ENCODE results near the gene PEDS1. TPM values are rescaled to one million over a fixed set of nuclear protein-coding genes. Genes with fewer than 3 reads are reported as not detected.

Gene PEDS1
- total and polyA plus RNA-seq, 10 of the 15 experiments (the other 5 are each of a cell fraction or from before 2014, with no cell fraction given), result 1.7 to 25.6 (median 16.8) TPM

GRCh38 chr20:50128520-50128905, 25.0 kb downstream of the PEDS1 start:
- H4K20me1 ChIP-seq (ENCODE audit: control insufficient read depth, insufficient read depth), result no peaks in the 10 kb centered on the region
- no peaks in the 10 kb centered on the region for H3K79me2 ChIP-seq (ENCODE audit: control insufficient read depth, insufficient read depth, low read length)
- ChIA-PET POLR2A (interaction anchor here (0.6 kb wide), 1 partner anchor 25 kb away, joined by 5 read pairs; no protein-coding TSS in a partner anchor), CTCF (no interaction called here), SMC1A (ENCODE audit: uncharacterized antibody, unreplicated experiment) (no interaction called here), RAD21 (ENCODE audit: unreplicated experiment) (no interaction called here)
- H3K4me2 ChIP-seq (ENCODE audit: control insufficient read depth, insufficient read depth), result no peak overlapping the region
- no peaks in the 10 kb centered on the region; the same call in 1 of the 2 replicates for H3K4me1 ChIP-seq (ENCODE audit: control insufficient read depth, insufficient read depth, low read length)
- no peak overlapping the region for H3K27ac ChIP-seq (ENCODE audit: control insufficient read depth, insufficient read depth)
- 97% methylated on average over 8 of the region's 8 CpGs for WGBS (ENCODE audit: insufficient coverage, insufficient replicate concordance, low lambda C conversion rate, missing lambda C conversion rate)
- intact Hi-C loops (cut with micrococcal nuclease; ENCODE audit: unreplicated experiment), result no loop called here
- in situ Hi-C loops (cut with MboI), result no loop called here
- TF ChIP-seq HDAC6 (IDR thresholded peaks at IDR 0.05; ENCODE audit: unreplicated experiment) (no peak), LARP7 (IDR thresholded peaks at IDR 0.05) (no peak), ZNF24 (IDR thresholded peaks at IDR 0.05) (no peak), USF2 (IDR thresholded peaks at IDR 0.05; ENCODE audit: borderline replicate concordance, low read depth, low read length) (no peak), RAD21 (IDR thresholded peaks at IDR 0.05; ENCODE audit: insufficient read depth, low read depth, low read length) (no peak), POLR2AphosphoS2 (IDR thresholded peaks at IDR 0.05; ENCODE audit: low read depth, low read length) (no peak), BHLHE40 (IDR thresholded peaks at IDR 0.05; ENCODE audit: borderline replicate concordance in 1 of 2, low read depth in 2 of 2, low read length in 1 of 2) (no peak), ESRRA (IDR thresholded peaks at IDR 0.05; ENCODE audit: low read length) (no peak), EP300 (IDR thresholded peaks at IDR 0.05; ENCODE audit: borderline replicate concordance in 1 of 2, control insufficient read depth in 1 of 2, low read depth in 2 of 2, low read length in 2 of 2) (no peak)
- peaks cover 20 to 49% of the 10 kb centered on the region in 2 experiments for H3K36me3 ChIP-seq (ENCODE audit: control insufficient read depth in 2 of 2, insufficient read depth in 2 of 2, low read length in 1 of 2)
- H3K4me3 ChIP-seq, result no peak overlapping the region
- no peak overlapping the region for H3K9ac ChIP-seq (ENCODE audit: control insufficient read depth, insufficient read depth, low read length)
- BruUV-seq (replicated peaks), result no TSS peak
- H3K27me3 ChIP-seq (replicated peaks in 1 of 2; ENCODE audit: control insufficient read depth in 2 of 2, insufficient read depth in 2 of 2, low read length in 1 of 2), result no peaks in the 10 kb centered on the region
- H2AFZ ChIP-seq (ENCODE audit: control insufficient read depth, low read depth, low read length), result no peak overlapping the region
- FAIRE-seq (no peak), DNase-seq (ENCODE audit: low read depth, low spot score) (no peak), ATAC-seq (no peak)
- H3K9me3 ChIP-seq (replicated peaks; ENCODE audit: control insufficient read depth, insufficient read depth, low read length), result no peaks in the 10 kb centered on the region

All from GM12878 (cell line).